Mucosa of stomach (tissue), 1 donor: ENCODE measurements around the gene TPPP.

Experiments
- H3K27me3 ChIP-seq: one replicate; pipeline ENCODE4 v1.7.0; 2013; ENCODE audit warnings: mild to moderate bottlenecking, low read length; ENCODE audit not compliant: control insufficient read depth, insufficient read depth
- H3K36me3 ChIP-seq: one replicate; pipeline ENCODE4 v1.7.0; 2013; ENCODE audit warnings: low read length; ENCODE audit not compliant: control insufficient read depth, insufficient read depth
- H3K4me1 ChIP-seq: one replicate; pipeline ENCODE4 v1.7.0; 2013; ENCODE audit warnings: mild to moderate bottlenecking, low read length; ENCODE audit not compliant: control insufficient read depth, insufficient read depth
- H3K4me3 ChIP-seq: one replicate; pipeline ENCODE4 v1.7.0; 2013; ENCODE audit warnings: low read length
- H3K9ac ChIP-seq: one replicate; pipeline ENCODE4 v1.7.0; 2013; ENCODE audit warnings: mild to moderate bottlenecking, low read length, moderate library complexity
- H3K9me3 ChIP-seq: one replicate; pipeline ENCODE4 v1.7.0; 2013; ENCODE audit warnings: mild to moderate bottlenecking, low read length, moderate library complexity; ENCODE audit not compliant: control insufficient read depth
- donor health status: Pancreatic carcinoma.

Gene TPPP

GRCh38 chr5:665541-665955 lies 27.6 kb downstream of the TPPP start:
- Histone ChIP-seq H3K27me3 (no peaks in the 10 kb centered on the region), H3K4me3 (no peak overlapping the region), H3K36me3 (peaks cover 10% of the 10 kb centered on the region), H3K4me1 (peaks cover 22% of the 10 kb centered on the region), H3K9me3 (no peaks in the 10 kb centered on the region), H3K9ac (no peak overlapping the region)

- no peak overlapping the region for H3K4me3 ChIP-seq
- H3K9me3 ChIP-seq: no peaks in the 10 kb centered on the region
- H3K4me1 ChIP-seq: peaks cover 22% of the 10 kb centered on the region
- peaks cover 14% of the 10 kb centered on the region for H3K36me3 ChIP-seq
- no peaks in the 10 kb centered on the region for H3K27me3 ChIP-seq
- no peak overlapping the region for H3K9ac ChIP-seq
These were observed 28.2 kb downstream of the TPPP start for GRCh38 chr5:664994-665360.

- H3K9ac ChIP-seq: no peak overlapping the region
These were observed 28.7 kb downstream of the TPPP start for GRCh38 chr5:664343-664993.

GRCh38 chr5:663436-664342 lies 29.5 kb downstream of the TPPP start:
- no peak overlapping the region for H3K4me3 ChIP-seq
- H3K4me1 ChIP-seq: peaks cover 22% of the 10 kb centered on the region
- peaks cover 14% of the 10 kb centered on the region for H3K36me3 ChIP-seq
- no peak overlapping the region for H3K9ac ChIP-seq
- H3K9me3 ChIP-seq: no peaks in the 10 kb centered on the region
- no peaks in the 10 kb centered on the region for H3K27me3 ChIP-seq

More at GRCh38 chr5:664343-664993, 28.7 kb downstream of the TPPP start:
- Histone ChIP-seq H3K27me3 (no peaks in the 10 kb centered on the region), H3K9me3 (no peaks in the 10 kb centered on the region), H3K4me1 (peaks cover 22% of the 10 kb centered on the region), H3K36me3 (peaks cover 14% of the 10 kb centered on the region), H3K4me3 (no peak overlapping the region)

GRCh38 chr5:662751-663435 lies 30.3 kb downstream of the TPPP start:
- Histone ChIP-seq H3K9ac (no peak overlapping the region), H3K4me1 (peaks cover 22% of the 10 kb centered on the region), H3K4me3 (no peak overlapping the region), H3K27me3 (no peaks in the 10 kb centered on the region), H3K9me3 (no peaks in the 10 kb centered on the region), H3K36me3 (peaks cover 14% of the 10 kb centered on the region)

- Histone ChIP-seq H3K9me3 (no peaks in the 10 kb centered on the region), H3K27me3 (no peaks in the 10 kb centered on the region), H3K4me1 (peaks cover 22% of the 10 kb centered on the region), H3K4me3 (no peak overlapping the region), H3K36me3 (peaks cover 14% of the 10 kb centered on the region), H3K9ac (no peak overlapping the region)
These were observed 31.0 kb downstream of the TPPP start for GRCh38 chr5:661891-662750.

GRCh38 chr5:660491-661030 lies 32.6 kb downstream of the TPPP start:
- Histone ChIP-seq H3K4me1 (peaks cover 22% of the 10 kb centered on the region), H3K36me3 (peaks cover 14% of the 10 kb centered on the region), H3K9me3 (no peaks in the 10 kb centered on the region), H3K9ac (no peak overlapping the region), H3K27me3 (no peaks in the 10 kb centered on the region), H3K4me3 (no peak overlapping the region)

- H3K36me3 ChIP-seq: peaks cover 14% of the 10 kb centered on the region
These were observed 33.5 kb downstream of the TPPP start for GRCh38 chr5:659496-660263.

GRCh38 chr5:658103-658502 lies 35.0 kb downstream of the TPPP start:
- Histone ChIP-seq H3K9me3 (no peaks in the 10 kb centered on the region), H3K36me3 (peaks cover 14% of the 10 kb centered on the region)

More at GRCh38 chr5:659496-660263, 33.5 kb downstream of the TPPP start:
- Histone ChIP-seq H3K9ac (no peak overlapping the region), H3K4me3 (no peak overlapping the region), H3K27me3 (no peaks in the 10 kb centered on the region), H3K9me3 (no peaks in the 10 kb centered on the region), H3K4me1 (peaks cover 17% of the 10 kb centered on the region)

GRCh38 chr5:657570-657969 lies 35.6 kb downstream of the TPPP start:
- no peaks in the 10 kb centered on the region for H3K9me3 ChIP-seq
- peaks cover 12% of the 10 kb centered on the region for H3K36me3 ChIP-seq
- no peak overlapping the region for H3K4me3 ChIP-seq
- no peaks in the 10 kb centered on the region for H3K4me1 ChIP-seq
- no peak overlapping the region for H3K9ac ChIP-seq
- no peaks in the 10 kb centered on the region for H3K27me3 ChIP-seq

More at GRCh38 chr5:658103-658502, 35.0 kb downstream of the TPPP start:
- Histone ChIP-seq H3K9ac (no peak overlapping the region), H3K27me3 (no peaks in the 10 kb centered on the region), H3K4me1 (peaks cover 2% of the 10 kb centered on the region), H3K4me3 (no peak overlapping the region)

- Histone ChIP-seq H3K36me3 (peaks cover 3% of the 10 kb centered on the region), H3K4me3 (no peak overlapping the region), H3K4me1 (no peaks in the 10 kb centered on the region), H3K27me3 (no peaks in the 10 kb centered on the region), H3K9ac (no peak overlapping the region), H3K9me3 (no peaks in the 10 kb centered on the region)
These were observed 37.7 kb downstream of the TPPP start for GRCh38 chr5:655406-655805.
